ENCODE measurements around the gene ARHGAP1. TPM values are rescaled to one million over a fixed set of nuclear protein-coding genes. Genes with fewer than 3 reads are reported as not detected.

ARHGAP1 gene
- polyA plus RNA-seq, 2 of the 4 experiments (the other 2 are of a cell fraction): 17.2 to 35.2 TPM

DNA sequence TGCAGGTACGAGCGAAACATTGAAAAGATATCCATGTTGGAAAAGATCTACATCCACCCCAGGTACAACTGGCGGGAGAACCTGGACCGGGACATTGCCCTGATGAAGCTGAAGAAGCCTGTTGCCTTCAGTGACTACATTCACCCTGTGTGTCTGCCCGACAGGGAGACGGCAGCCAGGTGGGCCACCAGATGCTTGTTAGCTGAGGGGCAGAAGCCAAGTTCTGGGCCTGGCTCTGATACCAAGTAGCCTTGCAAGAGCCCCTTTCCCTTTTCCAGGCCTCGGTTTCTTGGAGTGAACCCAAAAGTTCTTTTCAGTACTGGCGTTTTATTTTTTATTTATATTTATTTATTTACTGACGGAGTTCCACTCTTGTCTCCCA lies 28.2 kb upstream of the ARHGAP1 start:
- DNase-seq (ENCODE audit: low read depth in 1 of 2, low spot score in 1 of 2) (no peak), FAIRE-seq (no peak), ATAC-seq (no peak)
- Histone ChIP-seq H3K4me3 (no peak overlapping the region), H3K9me3 (no peaks in the 10 kb centered on the region), H3K4me1 (no peaks in the 10 kb centered on the region), H3K27ac (no peak overlapping the region; a peak in 1 of 6 replicates), H3K4me2 (no peak overlapping the region)
- TF ChIP-seq TP53 (CRISPR knock-in tag; IDR thresholded peaks at IDR 0.05): no peak
- TF ChIP-seq, protein P1, sequence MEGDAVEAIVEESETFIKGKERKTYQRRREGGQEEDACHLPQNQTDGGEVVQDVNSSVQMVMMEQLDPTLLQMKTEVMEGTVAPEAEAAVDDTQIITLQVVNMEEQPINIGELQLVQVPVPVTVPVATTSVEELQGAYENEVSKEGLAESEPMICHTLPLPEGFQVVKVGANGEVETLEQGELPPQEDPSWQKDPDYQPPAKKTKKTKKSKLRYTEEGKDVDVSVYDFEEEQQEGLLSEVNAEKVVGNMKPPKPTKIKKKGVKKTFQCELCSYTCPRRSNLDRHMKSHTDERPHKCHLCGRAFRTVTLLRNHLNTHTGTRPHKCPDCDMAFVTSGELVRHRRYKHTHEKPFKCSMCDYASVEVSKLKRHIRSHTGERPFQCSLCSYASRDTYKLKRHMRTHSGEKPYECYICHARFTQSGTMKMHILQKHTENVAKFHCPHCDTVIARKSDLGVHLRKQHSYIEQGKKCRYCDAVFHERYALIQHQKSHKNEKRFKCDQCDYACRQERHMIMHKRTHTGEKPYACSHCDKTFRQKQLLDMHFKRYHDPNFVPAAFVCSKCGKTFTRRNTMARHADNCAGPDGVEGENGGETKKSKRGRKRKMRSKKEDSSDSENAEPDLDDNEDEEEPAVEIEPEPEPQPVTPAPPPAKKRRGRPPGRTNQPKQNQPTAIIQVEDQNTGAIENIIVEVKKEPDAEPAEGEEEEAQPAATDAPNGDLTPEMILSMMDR (IDR thresholded peaks at IDR 0.05): no peak
- TF ChIP-seq ZSCAN20 (CRISPR knock-in tag; IDR thresholded peaks at IDR 0.05): no peak
- TF ChIP-seq, protein P2, sequence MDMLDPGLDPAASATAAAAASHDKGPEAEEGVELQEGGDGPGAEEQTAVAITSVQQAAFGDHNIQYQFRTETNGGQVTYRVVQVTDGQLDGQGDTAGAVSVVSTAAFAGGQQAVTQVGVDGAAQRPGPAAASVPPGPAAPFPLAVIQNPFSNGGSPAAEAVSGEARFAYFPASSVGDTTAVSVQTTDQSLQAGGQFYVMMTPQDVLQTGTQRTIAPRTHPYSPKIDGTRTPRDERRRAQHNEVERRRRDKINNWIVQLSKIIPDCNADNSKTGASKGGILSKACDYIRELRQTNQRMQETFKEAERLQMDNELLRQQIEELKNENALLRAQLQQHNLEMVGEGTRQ (IDR thresholded peaks at IDR 0.05): no peak
- TF ChIP-seq, protein P3, sequence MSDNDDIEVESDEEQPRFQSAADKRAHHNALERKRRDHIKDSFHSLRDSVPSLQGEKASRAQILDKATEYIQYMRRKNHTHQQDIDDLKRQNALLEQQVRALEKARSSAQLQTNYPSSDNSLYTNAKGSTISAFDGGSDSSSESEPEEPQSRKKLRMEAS (IDR thresholded peaks at IDR 0.05): no peak
- no peak for TF ChIP-seq RARB (CRISPR knock-in tag; IDR thresholded peaks at IDR 0.05)
- TF ChIP-seq CBX2 (IDR thresholded peaks at IDR 0.05; ENCODE audit: borderline replicate concordance, low read depth): no peak
- TF ChIP-seq CHD2 (IDR thresholded peaks at IDR 0.05; ENCODE audit: low read length, partially characterized antibody): no peak
- TF ChIP-seq, protein P4, sequence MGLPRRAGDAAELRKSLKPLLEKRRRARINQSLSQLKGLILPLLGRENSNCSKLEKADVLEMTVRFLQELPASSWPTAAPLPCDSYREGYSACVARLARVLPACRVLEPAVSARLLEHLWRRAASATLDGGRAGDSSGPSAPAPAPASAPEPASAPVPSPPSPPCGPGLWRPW (IDR thresholded peaks at IDR 0.05): no peak
- no peak for TF ChIP-seq RNF2 (IDR thresholded peaks at IDR 0.05; ENCODE audit: borderline replicate concordance, low read depth)
- TF ChIP-seq, protein P5, sequence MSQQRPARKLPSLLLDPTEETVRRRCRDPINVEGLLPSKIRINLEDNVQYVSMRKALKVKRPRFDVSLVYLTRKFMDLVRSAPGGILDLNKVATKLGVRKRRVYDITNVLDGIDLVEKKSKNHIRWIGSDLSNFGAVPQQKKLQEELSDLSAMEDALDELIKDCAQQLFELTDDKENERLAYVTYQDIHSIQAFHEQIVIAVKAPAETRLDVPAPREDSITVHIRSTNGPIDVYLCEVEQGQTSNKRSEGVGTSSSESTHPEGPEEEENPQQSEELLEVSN (IDR thresholded peaks at IDR 0.05; ENCODE audit: borderline replicate concordance, low read depth): no peak
- no peak for TF ChIP-seq BHLHE40 (IDR thresholded peaks at IDR 0.05; ENCODE audit: low read depth, low read length)
- no peak for TF ChIP-seq SMC3 (IDR thresholded peaks at IDR 0.05)
- no peak for TF ChIP-seq HOXA7 (CRISPR knock-in tag; IDR thresholded peaks at IDR 0.05)
- TF ChIP-seq ZFP36 (IDR thresholded peaks at IDR 0.05; ENCODE audit: borderline replicate concordance, partially characterized antibody): no peak
- TF ChIP-seq, protein P6, sequence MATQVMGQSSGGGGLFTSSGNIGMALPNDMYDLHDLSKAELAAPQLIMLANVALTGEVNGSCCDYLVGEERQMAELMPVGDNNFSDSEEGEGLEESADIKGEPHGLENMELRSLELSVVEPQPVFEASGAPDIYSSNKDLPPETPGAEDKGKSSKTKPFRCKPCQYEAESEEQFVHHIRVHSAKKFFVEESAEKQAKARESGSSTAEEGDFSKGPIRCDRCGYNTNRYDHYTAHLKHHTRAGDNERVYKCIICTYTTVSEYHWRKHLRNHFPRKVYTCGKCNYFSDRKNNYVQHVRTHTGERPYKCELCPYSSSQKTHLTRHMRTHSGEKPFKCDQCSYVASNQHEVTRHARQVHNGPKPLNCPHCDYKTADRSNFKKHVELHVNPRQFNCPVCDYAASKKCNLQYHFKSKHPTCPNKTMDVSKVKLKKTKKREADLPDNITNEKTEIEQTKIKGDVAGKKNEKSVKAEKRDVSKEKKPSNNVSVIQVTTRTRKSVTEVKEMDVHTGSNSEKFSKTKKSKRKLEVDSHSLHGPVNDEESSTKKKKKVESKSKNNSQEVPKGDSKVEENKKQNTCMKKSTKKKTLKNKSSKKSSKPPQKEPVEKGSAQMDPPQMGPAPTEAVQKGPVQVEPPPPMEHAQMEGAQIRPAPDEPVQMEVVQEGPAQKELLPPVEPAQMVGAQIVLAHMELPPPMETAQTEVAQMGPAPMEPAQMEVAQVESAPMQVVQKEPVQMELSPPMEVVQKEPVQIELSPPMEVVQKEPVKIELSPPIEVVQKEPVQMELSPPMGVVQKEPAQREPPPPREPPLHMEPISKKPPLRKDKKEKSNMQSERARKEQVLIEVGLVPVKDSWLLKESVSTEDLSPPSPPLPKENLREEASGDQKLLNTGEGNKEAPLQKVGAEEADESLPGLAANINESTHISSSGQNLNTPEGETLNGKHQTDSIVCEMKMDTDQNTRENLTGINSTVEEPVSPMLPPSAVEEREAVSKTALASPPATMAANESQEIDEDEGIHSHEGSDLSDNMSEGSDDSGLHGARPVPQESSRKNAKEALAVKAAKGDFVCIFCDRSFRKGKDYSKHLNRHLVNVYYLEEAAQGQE (IDR thresholded peaks at IDR 0.05): no peak
- TF ChIP-seq NFE2L2 (conservative IDR thresholded peaks at IDR 0.05; ENCODE audit: low read length): no peak
- no peak for TF ChIP-seq RFX5 (IDR thresholded peaks at IDR 0.05)
- no peak for TF ChIP-seq FOSL2 (IDR thresholded peaks at IDR 0.05)
- no peak for TF ChIP-seq FOSL2 (CRISPR knock-in tag; IDR thresholded peaks at IDR 0.05)
- CTCF ChIA-PET: interaction anchor here (0.6 kb wide), 1 partner anchor 782 kb away, joined by 3 read pairs; no protein-coding TSS in a partner anchor
- POLR2A ChIA-PET: no interaction called here
- 85% methylated on average over 9 of the region's 9 CpGs for WGBS (ENCODE audit: missing lambda C conversion rate)
